Measurements from ENCODE around the gene LMNA.

LMNA gene

GRCh38 chr1:156072251-156072650, 42.3 kb upstream of the LMNA start:
- TF ChIP-seq CTCF (conservative IDR thresholded peaks at IDR 0.05; ENCODE audit: control insufficient read depth, insufficient read depth, low read depth, low read length): no peak
- H3K4me3 ChIP-seq (ENCODE audit: control insufficient read depth, low read depth, low read length): no peak overlapping the region
- no peak for DNase-seq (ENCODE audit: low read depth)

- no peak overlapping the region for H3K4me3 ChIP-seq (ENCODE audit: control insufficient read depth, low read depth, low read length)
- no peak for DNase-seq (ENCODE audit: low read depth)
- TF ChIP-seq CTCF (conservative IDR thresholded peaks at IDR 0.05; ENCODE audit: control insufficient read depth, insufficient read depth, low read depth, low read length): no peak
Measured at GRCh38 chr1:156073110-156073687, 41.3 kb upstream of the LMNA start.

- H3K4me3 ChIP-seq (ENCODE audit: control insufficient read depth, low read depth, low read length): no peak overlapping the region
- TF ChIP-seq CTCF (conservative IDR thresholded peaks at IDR 0.05; ENCODE audit: control insufficient read depth, insufficient read depth, low read depth, low read length): no peak
Measured at GRCh38 chr1:156073740-156074139, 40.8 kb upstream of the LMNA start.

GRCh38 chr1:156074661-156075060, 39.9 kb upstream of the LMNA start:
- no peak for DNase-seq (ENCODE audit: low read depth)
- H3K4me3 ChIP-seq (ENCODE audit: control insufficient read depth, low read depth, low read length): no peak overlapping the region
- no peak for TF ChIP-seq CTCF (conservative IDR thresholded peaks at IDR 0.05; ENCODE audit: control insufficient read depth, insufficient read depth, low read depth, low read length)

More at GRCh38 chr1:156073740-156074139, 40.8 kb upstream of the LMNA start:
- no peak for DNase-seq (ENCODE audit: low read depth)

- no peak overlapping the region for H3K4me3 ChIP-seq (ENCODE audit: control insufficient read depth, low read depth, low read length)
- DNase-seq (ENCODE audit: low read depth): no peak
- TF ChIP-seq CTCF (conservative IDR thresholded peaks at IDR 0.05; ENCODE audit: control insufficient read depth, insufficient read depth, low read depth, low read length): no peak
Measured at GRCh38 chr1:156075162-156075561, 39.3 kb upstream of the LMNA start.

- no peak for DNase-seq (ENCODE audit: low read depth)
- TF ChIP-seq CTCF (conservative IDR thresholded peaks at IDR 0.05; ENCODE audit: control insufficient read depth, insufficient read depth, low read depth, low read length): no peak
- H3K4me3 ChIP-seq (ENCODE audit: control insufficient read depth, low read depth, low read length): no peak overlapping the region
Measured at GRCh38 chr1:156075775-156076204, 38.7 kb upstream of the LMNA start.

All from fibroblast of mammary gland (primary cell).